CD4-positive, alpha-beta memory T cell (primary cell): Measurements from ENCODE around the gene ADGRL3. TPM values are rescaled to one million over a fixed set of nuclear protein-coding genes. Genes with fewer than 3 reads are reported as not detected.

Experiments
- CTCF ChIA-PET: fragments of 350-600 bp; sonication (Branson Sonifier 250); formaldehyde crosslinking; loops from one replicate; lab custom pipeline; 2021; ENCODE audit warnings: inconsistent platforms; ENCODE audit not compliant: partially characterized antibody; lab: Charles Lee
- POLR2A ChIA-PET: fragments of 350-600 bp; sonication (Branson Sonifier 250); formaldehyde crosslinking; loops from one replicate; lab custom pipeline; 2021; ENCODE audit not compliant: partially characterized antibody; lab: Charles Lee
- DNase-seq, 5 donors: peaks; one replicate each; pipeline versions ENCODE4 v3.0.0 to v3.0.0-alpha.2; 2020 to 2022; ENCODE audit warnings: mixed read lengths in 1 of 5
- H3K27ac ChIP-seq: one replicate; pipeline ENCODE4 v1.7.0; 2013; ENCODE audit warnings: low read depth, low read length
- H3K27me3 ChIP-seq: 2 replicates; pipeline ENCODE4 v1.7.0; 2013; ENCODE audit warnings: mild to moderate bottlenecking, low read length, moderate library complexity; ENCODE audit not compliant: insufficient read depth
- H3K36me3 ChIP-seq: 2 replicates; pipeline ENCODE4 v1.7.0; 2013; ENCODE audit warnings: mild to moderate bottlenecking, low read length, moderate library complexity; ENCODE audit not compliant: insufficient read depth
- H3K4me1 ChIP-seq: 2 replicates; pipeline ENCODE4 v1.7.0; 2013; ENCODE audit warnings: mild to moderate bottlenecking, low read length, moderate library complexity; ENCODE audit not compliant: insufficient read depth
- H3K4me3 ChIP-seq, 2 donors: one replicate each; pipeline ENCODE4 v1.7.0; 2013; ENCODE audit warnings: low read length in 2 of 2, mild to moderate bottlenecking in 1 of 2
- H3K9me3 ChIP-seq, 2 donors: one replicate each; pipeline ENCODE4 v1.7.0; 2013; ENCODE audit warnings: low read length in 2 of 2, control low read depth in 1 of 2; ENCODE audit not compliant: control insufficient read depth in 1 of 2
- H3K27ac Mint-ChIP-seq, 7 donors: one replicate each; pipeline ENCODE4 v1.8.0; 2020 to 2021; ENCODE audit warnings: mixed read lengths in 7 of 7, mild to moderate bottlenecking in 6 of 7, inconsistent platforms in 3 of 7, moderate library complexity in 3 of 7
- H3K27me3 Mint-ChIP-seq, 2 donors: one replicate each; pipeline ENCODE4 v1.8.0; 2020 to 2021; ENCODE audit warnings: mixed read lengths in 2 of 2
- H3K36me3 Mint-ChIP-seq, 2 donors: one replicate each; pipeline ENCODE4 v1.8.0; 2020 to 2021; ENCODE audit warnings: mixed read lengths in 2 of 2, inconsistent platforms in 1 of 2, mild to moderate bottlenecking in 1 of 2
- H3K4me1 Mint-ChIP-seq, 4 donors: one replicate each; pipeline ENCODE4 v1.8.0; 2020 to 2021; ENCODE audit warnings: mixed read lengths in 4 of 4, mild to moderate bottlenecking in 1 of 4
- H3K4me3 Mint-ChIP-seq, 8 donors: one replicate each; pipeline ENCODE4 v1.8.0; 2020 to 2021; ENCODE audit warnings: mixed read lengths in 8 of 8, mild to moderate bottlenecking in 7 of 8, moderate library complexity in 6 of 8, inconsistent platforms in 3 of 8
- H3K9me3 Mint-ChIP-seq, 8 donors: one replicate each; pipeline ENCODE4 v1.8.0; 2020 to 2021; ENCODE audit warnings: mixed read lengths in 8 of 8, mild to moderate bottlenecking in 5 of 8, inconsistent platforms in 3 of 8, moderate library complexity in 1 of 8
- intact Hi-C: fragments of 100-400 bp; cut with micrococcal nuclease; formaldehyde crosslinking; loops from one replicate; pipeline ENCODE4 v1.15.1; 2023
- polyA plus RNA-seq, 2 donors: library from polyadenylated mRNA; unstranded; fragments of 300-500 nt; fragmentation: Illumina TruSeq; gene quantifications; one replicate each; pipeline ENCODE4 v1.2.3, GENCODE V29; 2021
- total RNA-seq, 2 experiments: library from RNA; stranded (reverse); gene quantifications; one replicate each; pipeline ENCODE4 v1.2.3, GENCODE V29; 2021

The ADGRL3 gene
- total and polyA plus RNA-seq, 4 experiments from 2014 or later = not detected

DNA sequence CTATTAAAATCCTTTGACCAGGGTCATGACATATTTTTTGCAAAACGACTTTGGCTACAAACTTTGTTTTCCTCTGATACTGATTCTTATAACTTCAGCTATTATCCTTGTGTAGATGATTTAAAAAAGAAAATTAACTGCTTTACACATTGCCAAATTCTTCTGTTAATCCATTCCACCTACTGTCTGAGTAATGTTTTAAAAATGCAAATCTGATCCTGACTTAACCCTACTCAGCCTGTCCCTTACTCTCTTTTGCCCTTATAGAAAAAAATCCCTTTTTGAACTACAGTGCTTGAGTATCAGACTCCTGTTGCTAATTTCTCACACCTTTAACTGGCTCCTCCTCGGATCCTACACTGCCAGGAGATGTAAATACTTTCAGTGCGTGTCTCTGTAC is 723.1 kb downstream of the ADGRL3 start:
- no peak for DNase-seq
- ChIA-PET POLR2A (no interaction called here), CTCF (no interaction called here)
- H3K27me3 Mint-ChIP-seq = no peaks in the 10 kb centered on the region
- Histone ChIP-seq H3K9me3 (peaks cover 0 to 3% of the 10 kb centered on the region in 2 donors), H3K27ac (no peak overlapping the region), H3K36me3 (no peaks in the 10 kb centered on the region), H3K4me3 (no peak overlapping the region), H3K4me1 (no peaks in the 10 kb centered on the region), H3K27me3 (no peaks in the 10 kb centered on the region)
- H3K27ac Mint-ChIP-seq = no peak overlapping the region
- no peaks in the 10 kb centered on the region for H3K4me1 Mint-ChIP-seq
- intact Hi-C loops = no loop called here
- no peaks in the 10 kb centered on the region for H3K36me3 Mint-ChIP-seq
- H3K9me3 Mint-ChIP-seq = peaks cover 0 to 11% (median 4%) of the 10 kb centered on the region in 8 donors
- no peak overlapping the region for H3K4me3 Mint-ChIP-seq

DNA sequence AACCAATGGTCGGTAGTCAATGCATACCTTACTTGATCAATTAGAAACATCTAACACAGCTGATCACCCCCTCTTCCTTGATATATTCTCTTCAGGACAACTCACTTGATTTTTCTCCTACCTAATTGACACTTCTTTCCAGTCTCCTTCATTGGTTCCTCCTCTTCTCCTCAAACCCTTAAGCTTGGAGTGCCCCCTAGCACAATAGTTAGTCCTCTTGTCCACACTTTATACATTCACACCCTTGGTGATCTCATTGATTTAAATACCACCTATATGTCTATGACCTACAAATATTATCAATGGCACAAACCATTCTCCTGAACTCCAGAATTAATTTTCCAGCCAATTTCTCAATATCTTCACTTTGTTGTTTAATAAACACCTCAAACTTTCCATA is 724.0 kb downstream of the ADGRL3 start:
- Histone ChIP-seq H3K4me3 (no peak overlapping the region), H3K27me3 (no peaks in the 10 kb centered on the region), H3K4me1 (no peaks in the 10 kb centered on the region), H3K27ac (no peak overlapping the region), H3K36me3 (no peaks in the 10 kb centered on the region), H3K9me3 (peaks cover 0 to 3% of the 10 kb centered on the region in 2 donors)
- DNase-seq = no peak
- Mint-ChIP-seq H3K36me3 (no peaks in the 10 kb centered on the region), H3K9me3 (peaks cover 0 to 9% (median 1%) of the 10 kb centered on the region in 8 donors), H3K4me1 (no peaks in the 10 kb centered on the region), H3K4me3 (no peak overlapping the region), H3K27me3 (no peaks in the 10 kb centered on the region), H3K27ac (no peak overlapping the region)
- intact Hi-C loops = no loop called here
- POLR2A ChIA-PET = no interaction called here
- CTCF ChIA-PET = no interaction called here

DNA sequence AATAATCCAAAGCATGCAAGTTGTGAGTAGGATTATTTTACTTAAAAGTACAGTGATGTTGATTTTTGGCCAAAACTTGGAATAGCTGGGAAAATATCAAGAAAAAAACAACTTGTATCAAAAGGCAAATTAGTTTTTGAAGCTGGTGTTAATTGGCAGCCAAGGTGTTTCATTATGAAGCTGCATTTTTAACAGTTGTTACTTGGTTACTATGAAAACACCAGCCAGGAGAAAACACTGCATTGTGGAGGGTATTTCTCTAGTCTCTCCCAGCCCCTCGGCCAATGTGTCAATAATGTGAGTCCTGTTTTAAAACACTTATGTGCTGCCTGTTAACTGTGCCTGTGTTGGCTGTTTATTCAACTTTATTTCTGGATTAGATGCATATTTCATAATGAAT is 733.4 kb downstream of the ADGRL3 start:
- H3K27ac ChIP-seq = no peak overlapping the region
- no peak overlapping the region for H3K27ac Mint-ChIP-seq
- no peaks in the 10 kb centered on the region for H3K36me3 ChIP-seq
- POLR2A ChIA-PET = no interaction called here
- CTCF ChIA-PET = no interaction called here
- H3K4me3 Mint-ChIP-seq = no peak overlapping the region
- peaks cover 0 to 1% (median 0%) of the 10 kb centered on the region in 4 donors for H3K4me1 Mint-ChIP-seq
- DNase-seq = no peak
- H3K4me1 ChIP-seq = no peaks in the 10 kb centered on the region
- no peak overlapping the region for H3K4me3 ChIP-seq
- no peaks in the 10 kb centered on the region for H3K36me3 Mint-ChIP-seq
- H3K9me3 ChIP-seq = no peaks in the 10 kb centered on the region
- peaks cover 0 to 12% (median 1%) of the 10 kb centered on the region in 8 donors for H3K9me3 Mint-ChIP-seq
- H3K27me3 Mint-ChIP-seq = no peaks in the 10 kb centered on the region
- intact Hi-C loops = no loop called here
- no peaks in the 10 kb centered on the region for H3K27me3 ChIP-seq

- CTCF ChIA-PET = no interaction called here
- no peak overlapping the region for H3K27ac Mint-ChIP-seq
- POLR2A ChIA-PET = no interaction called here
These were observed 734.1 kb downstream of the ADGRL3 start for GRCh38 chr4:61934198-61934597.

DNA sequence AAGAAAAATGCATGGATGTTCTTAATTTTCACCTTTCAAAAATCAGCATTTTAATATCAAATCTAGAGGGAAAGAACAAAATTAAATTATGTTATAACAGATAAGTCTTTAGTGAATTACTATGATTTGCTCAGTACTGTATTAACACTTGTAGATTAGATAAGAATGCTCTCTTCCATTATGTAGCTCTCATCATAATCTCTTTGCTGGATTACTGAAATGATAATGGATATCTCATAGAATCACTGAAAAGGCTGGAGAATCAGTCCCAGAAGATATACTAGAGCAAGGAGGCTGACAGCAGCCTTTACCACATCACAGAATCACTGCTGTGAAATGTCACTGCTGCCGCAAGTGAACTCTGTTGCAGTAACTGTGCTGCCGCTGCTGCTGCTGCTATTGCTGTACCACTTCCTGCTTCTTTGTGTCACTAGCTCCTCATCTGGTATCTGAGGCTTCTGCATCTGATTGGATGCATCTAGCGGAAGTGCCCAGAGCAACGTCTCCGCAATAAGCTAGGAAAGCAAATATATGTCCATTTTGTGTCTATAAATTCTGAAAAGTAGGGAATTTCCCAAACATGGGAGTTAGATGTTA is 738.2 kb downstream of the ADGRL3 start:
- H3K4me3 ChIP-seq = no peak overlapping the region
- Mint-ChIP-seq H3K4me3 (no peak overlapping the region), H3K27ac (no peak overlapping the region), H3K36me3 (no peaks in the 10 kb centered on the region), H3K27me3 (no peaks in the 10 kb centered on the region), H3K9me3 (peaks cover 0 to 13% (median 3%) of the 10 kb centered on the region in 8 donors), H3K4me1 (peaks cover 0 to 1% (median 0%) of the 10 kb centered on the region in 4 donors)
- H3K36me3 ChIP-seq = no peaks in the 10 kb centered on the region
- ChIA-PET CTCF (interaction anchor here (1.3 kb wide), 1 partner anchor 41 kb away, joined by 3 read pairs; no protein-coding TSS in a partner anchor), POLR2A (no interaction called here)
- no peaks in the 10 kb centered on the region for H3K27me3 ChIP-seq
- intact Hi-C loops = no loop called here
- H3K9me3 ChIP-seq = no peaks in the 10 kb centered on the region
- H3K27ac ChIP-seq = no peak overlapping the region
- H3K4me1 ChIP-seq = no peaks in the 10 kb centered on the region
- no peak for DNase-seq

More at GRCh38 chr4:61934198-61934597, 734.1 kb downstream of the ADGRL3 start:
- Histone ChIP-seq H3K27me3 (no peaks in the 10 kb centered on the region), H3K4me1 (no peaks in the 10 kb centered on the region), H3K27ac (no peak overlapping the region), H3K4me3 (no peak overlapping the region), H3K36me3 (no peaks in the 10 kb centered on the region), H3K9me3 (no peaks in the 10 kb centered on the region)
- no peaks in the 10 kb centered on the region for H3K27me3 Mint-ChIP-seq
- intact Hi-C loops = no loop called here
- no peaks in the 10 kb centered on the region for H3K36me3 Mint-ChIP-seq
- H3K4me1 Mint-ChIP-seq = peaks cover 0 to 1% (median 0%) of the 10 kb centered on the region in 4 donors
- H3K4me3 Mint-ChIP-seq = no peak overlapping the region
- DNase-seq = no peak
- H3K9me3 Mint-ChIP-seq = peaks cover 0 to 16% (median 3%) of the 10 kb centered on the region in 8 donors

GRCh38 chr4:61950625-61951024 is 750.5 kb downstream of the ADGRL3 start:
- intact Hi-C loops = no loop called here
- Histone ChIP-seq H3K9me3 (no peaks in the 10 kb centered on the region), H3K4me1 (no peaks in the 10 kb centered on the region), H3K27ac (no peak overlapping the region), H3K27me3 (no peaks in the 10 kb centered on the region), H3K4me3 (no peak overlapping the region), H3K36me3 (no peaks in the 10 kb centered on the region)
- no peak overlapping the region for H3K4me3 Mint-ChIP-seq
- H3K9me3 Mint-ChIP-seq = peaks cover 0 to 34% (median 10%) of the 10 kb centered on the region in 8 donors
- ChIA-PET CTCF (no interaction called here), POLR2A (no interaction called here)
- H3K27ac Mint-ChIP-seq = no peak overlapping the region
- H3K27me3 Mint-ChIP-seq = no peaks in the 10 kb centered on the region
- H3K36me3 Mint-ChIP-seq = no peaks in the 10 kb centered on the region
- DNase-seq = no peak
- H3K4me1 Mint-ChIP-seq = no peaks in the 10 kb centered on the region

DNA sequence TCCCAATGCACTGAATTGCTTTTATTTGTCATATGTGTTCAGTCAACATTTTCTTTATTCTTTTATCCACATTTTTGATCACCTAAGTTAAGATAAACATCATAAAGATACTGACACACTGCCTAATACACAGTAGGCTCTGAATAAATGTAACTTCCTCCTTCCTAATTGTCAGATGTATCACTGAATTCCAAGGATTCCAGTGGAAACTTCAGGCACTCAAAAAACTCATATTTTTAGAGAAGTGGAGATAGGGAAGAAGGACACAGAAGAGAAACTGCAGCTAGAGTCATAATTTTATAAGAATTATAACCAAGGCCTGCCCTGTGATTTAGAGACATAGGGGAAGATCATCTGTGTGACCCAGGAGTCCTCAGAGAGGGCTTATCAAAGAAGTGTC is 753.3 kb downstream of the ADGRL3 start:
- no peak overlapping the region for H3K27ac Mint-ChIP-seq
- DNase-seq = no peak
- no peaks in the 10 kb centered on the region for H3K9me3 ChIP-seq
- ChIA-PET CTCF (no interaction called here), POLR2A (no interaction called here)
- no peaks in the 10 kb centered on the region for H3K4me1 ChIP-seq
- intact Hi-C loops = no loop called here
- H3K4me3 ChIP-seq = no peak overlapping the region
- H3K4me3 Mint-ChIP-seq = no peak overlapping the region
- no peak overlapping the region for H3K27ac ChIP-seq
- H3K27me3 ChIP-seq = no peaks in the 10 kb centered on the region
- no peaks in the 10 kb centered on the region for H3K27me3 Mint-ChIP-seq
- H3K36me3 ChIP-seq = no peaks in the 10 kb centered on the region
- H3K36me3 Mint-ChIP-seq = no peaks in the 10 kb centered on the region
- H3K9me3 Mint-ChIP-seq = peaks cover 0 to 36% (median 5%) of the 10 kb centered on the region in 8 donors
- H3K4me1 Mint-ChIP-seq = no peaks in the 10 kb centered on the region
